LHCN-M2 (cell line): Measurements from ENCODE around the gene WNK3. TPM values are rescaled to one million over a fixed set of nuclear protein-coding genes. Genes with fewer than 3 reads are reported as not detected.

ENCODE experiments used
- DNase-seq: peaks from one replicate; pipeline ENCODE4 v3.0.0-alpha.2; 2012; ENCODE audit warnings: low read depth
- total RNA-seq: library from RNA; depleted of rRNA; stranded (reverse); fragments of >200 nt; gene quantifications from 2 replicates; pipeline ENCODE4 v1.2.3, GENCODE V29; 2014

Gene WNK3
- total RNA-seq, 1 experiment from 2014 or later, result not detected

DNA sequence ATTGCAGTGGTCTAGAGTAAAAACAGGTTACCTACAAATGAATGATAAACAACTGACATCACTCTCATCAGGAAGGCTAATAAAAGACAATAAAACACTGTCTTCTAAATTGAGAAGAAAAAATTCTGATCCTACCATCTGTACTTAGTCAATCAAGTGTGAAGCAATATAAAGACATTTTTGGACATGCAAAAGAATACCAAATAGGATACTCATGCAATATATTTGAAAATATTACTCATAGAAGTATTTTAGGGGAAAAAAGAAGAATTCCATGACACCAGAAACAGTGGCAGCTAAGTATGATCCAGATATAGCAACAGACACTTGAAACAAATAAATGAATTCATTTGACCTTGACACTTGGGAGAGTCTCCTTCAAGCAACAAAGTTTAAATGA, 111.0 kb downstream of the WNK3 start:
- DNase-seq, result peak; percentile 18

DNA sequence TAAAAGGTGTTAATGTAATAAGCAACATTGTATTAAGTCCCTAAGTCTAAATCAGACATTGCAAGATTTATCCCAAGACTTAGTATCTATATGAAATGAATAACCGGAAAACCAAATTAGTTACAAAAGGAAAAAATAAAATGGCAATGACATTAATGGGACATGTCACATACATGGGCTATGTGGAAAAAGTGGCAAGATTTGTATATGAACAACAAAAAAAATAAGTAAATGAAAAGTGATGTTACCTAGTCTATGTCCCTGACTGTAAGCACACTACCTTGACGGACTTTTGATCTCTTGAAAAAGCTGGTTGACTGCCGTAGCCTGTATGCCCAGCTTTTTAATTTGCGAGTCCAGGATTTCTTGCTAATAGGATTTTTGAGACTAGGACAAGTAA, 119.3 kb downstream of the WNK3 start:
- DNase-seq, result no peak

DNA sequence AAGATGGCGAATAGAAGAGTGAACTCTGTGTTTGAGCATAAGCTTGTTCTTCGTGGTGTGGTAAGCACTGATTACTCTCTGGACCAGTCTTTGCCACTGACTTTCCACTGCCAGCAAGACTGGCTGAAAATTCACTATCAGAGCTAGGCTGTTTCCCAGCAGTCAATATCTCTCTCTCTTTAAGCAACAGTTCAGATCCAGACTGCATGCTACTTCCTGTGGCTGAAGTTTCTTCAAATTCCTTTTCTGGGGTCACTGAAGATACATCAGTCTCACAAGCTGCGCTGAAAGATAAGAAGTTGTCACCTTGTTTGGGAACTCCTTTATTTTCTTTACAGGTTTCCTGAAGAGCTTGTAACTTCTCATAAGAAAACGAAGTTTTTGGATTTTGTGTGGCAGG, 120.8 kb downstream of the WNK3 start:
- DNase-seq, result no peak

- no peak for DNase-seq
Measured at GRCh38 chrX:54230435-54231148, 127.3 kb downstream of the WNK3 start.

DNA sequence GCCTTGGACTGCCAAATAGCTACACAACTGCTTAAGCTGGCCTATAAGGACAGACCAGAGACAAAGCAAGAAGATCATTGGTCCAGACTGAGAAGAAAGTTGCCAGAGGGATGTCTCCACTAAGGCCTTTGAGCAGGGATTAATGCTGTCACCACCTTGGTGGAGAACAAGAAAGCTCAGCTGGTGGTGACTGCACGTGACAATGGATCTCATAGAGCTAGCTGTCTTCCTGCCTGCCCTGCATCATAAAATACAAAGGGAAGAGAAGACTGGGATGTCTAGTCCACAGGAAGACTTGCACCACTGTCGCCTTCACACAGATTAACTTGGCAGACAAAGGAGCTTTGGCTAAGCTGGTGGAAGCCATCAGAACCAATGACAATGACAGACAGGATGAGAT, 134.3 kb downstream of the WNK3 start:
- DNase-seq, result no peak

DNA sequence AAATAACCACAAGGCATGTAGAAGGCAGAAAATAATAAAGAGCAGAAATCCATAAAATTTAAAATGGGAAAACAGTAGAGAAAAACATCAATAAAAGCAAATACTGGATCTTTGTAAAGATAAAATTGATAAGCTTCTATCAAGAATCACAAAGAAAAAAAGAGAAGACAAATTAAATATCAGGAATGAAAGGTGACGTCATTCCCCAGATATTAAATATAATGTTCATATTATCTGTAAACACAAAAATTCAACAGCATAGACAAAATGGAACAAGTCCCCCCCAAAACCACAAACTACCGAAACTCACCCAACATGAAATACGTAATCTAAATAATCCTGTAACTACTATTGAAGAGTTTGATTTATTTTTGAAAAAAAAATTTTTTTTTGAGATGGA, 144.2 kb downstream of the WNK3 start:
- DNase-seq, result no peak

- peak; percentile 49 for DNase-seq
Measured at GRCh38 chrX:54208531-54208930, 149.3 kb downstream of the WNK3 start.

DNA sequence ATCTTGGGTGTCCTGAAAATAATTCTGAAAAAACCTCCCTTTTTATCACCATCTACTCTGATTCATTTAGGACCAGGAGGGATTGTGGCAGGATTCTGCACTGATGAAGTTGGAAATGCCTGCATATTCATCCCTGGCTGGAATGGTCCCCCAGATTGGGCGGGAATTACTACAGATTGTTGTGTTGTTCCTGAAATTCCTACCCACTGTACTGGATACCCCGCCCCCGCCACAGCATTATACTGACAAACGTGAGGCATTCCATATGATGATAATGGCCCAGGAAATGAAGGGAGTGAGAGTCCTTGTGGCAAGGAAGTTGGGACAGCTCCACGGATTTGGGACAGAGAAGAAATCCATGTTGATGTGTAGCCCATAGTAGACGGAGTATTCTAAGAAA, 159.6 kb downstream of the WNK3 start:
- no peak for DNase-seq

DNA sequence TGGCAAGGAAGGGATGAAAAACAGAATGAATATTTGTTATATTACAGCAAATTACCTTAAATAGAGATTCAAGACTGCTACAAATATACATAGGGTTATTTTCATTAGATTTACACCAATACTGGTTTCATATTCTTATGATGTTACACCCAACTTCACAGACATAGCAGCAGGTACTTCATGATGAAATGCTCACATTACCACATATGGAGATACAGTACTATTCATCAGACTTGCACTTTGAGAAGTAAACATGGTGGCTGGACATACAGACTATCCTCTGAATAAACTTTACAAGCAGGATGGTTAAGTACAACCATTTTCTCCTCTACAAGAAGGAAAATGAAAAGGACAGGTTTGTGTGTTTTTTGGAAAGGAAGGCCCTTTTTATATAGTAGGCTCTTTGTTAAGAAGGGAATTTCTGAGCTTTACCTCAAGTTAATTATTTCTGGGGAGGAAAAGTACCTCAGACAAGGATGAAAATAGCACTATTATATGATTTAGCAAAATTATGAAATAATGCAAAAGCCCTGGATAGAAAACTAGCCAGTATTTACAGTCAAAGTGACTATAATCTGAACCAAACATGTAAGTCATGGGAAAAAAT, 162.8 kb downstream of the WNK3 start:
- DNase-seq, result no peak

GRCh38 chrX:54193085-54193821, 164.6 kb downstream of the WNK3 start:
- peak; percentile 78 for DNase-seq

GRCh38 chrX:54184474-54184873, 173.4 kb downstream of the WNK3 start:
- DNase-seq, result no peak

DNA sequence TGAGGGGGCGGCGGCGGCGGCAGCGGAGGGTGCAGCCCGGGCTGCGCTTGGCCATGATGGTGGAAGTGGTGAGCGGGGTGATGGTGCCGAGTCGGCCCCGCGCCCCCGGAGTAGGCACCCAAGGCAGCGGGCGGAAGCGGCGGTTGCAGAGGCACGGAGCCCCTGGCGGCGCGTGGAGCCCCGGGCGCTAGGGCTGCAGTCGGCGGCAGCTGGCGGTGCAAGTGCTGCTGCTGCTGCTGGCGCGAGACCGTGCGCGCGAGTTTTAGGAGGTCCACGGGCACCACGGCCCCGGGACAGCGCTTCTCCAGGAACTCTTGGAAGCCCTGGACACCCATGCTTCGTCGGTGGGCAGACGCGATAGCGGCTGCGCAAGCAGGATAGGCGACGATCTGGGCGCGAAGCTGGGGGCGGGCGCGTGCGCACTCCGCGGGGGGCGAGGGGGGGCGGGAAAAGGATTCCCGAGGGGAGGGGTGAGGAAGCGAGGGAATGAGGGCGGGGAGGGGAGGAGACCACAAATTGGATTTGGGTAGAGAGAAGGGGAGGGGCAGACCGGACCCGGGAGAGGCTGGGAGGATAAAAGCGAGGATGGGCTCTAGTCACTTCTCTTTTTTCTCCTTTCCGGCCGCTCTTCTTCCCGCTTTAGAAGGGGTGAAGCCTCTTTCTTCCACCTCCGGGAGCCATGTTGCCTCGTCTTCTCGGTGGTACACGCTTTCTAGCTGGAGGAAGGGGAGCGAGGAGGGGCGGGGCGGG, 174.8 kb downstream of the WNK3 start, which contains the start of gene FAM120C:
Gene FAM120C (minus strand): TSS at position 391 of the 750 bp plus-strand sequence. CDS start 56 bp downstream, at position 335.
- peak; percentile 74 for DNase-seq

GRCh38 chrX:54182194-54182863, 175.5 kb downstream of the WNK3 start:
- DNase-seq, result peak; percentile 29

DNA sequence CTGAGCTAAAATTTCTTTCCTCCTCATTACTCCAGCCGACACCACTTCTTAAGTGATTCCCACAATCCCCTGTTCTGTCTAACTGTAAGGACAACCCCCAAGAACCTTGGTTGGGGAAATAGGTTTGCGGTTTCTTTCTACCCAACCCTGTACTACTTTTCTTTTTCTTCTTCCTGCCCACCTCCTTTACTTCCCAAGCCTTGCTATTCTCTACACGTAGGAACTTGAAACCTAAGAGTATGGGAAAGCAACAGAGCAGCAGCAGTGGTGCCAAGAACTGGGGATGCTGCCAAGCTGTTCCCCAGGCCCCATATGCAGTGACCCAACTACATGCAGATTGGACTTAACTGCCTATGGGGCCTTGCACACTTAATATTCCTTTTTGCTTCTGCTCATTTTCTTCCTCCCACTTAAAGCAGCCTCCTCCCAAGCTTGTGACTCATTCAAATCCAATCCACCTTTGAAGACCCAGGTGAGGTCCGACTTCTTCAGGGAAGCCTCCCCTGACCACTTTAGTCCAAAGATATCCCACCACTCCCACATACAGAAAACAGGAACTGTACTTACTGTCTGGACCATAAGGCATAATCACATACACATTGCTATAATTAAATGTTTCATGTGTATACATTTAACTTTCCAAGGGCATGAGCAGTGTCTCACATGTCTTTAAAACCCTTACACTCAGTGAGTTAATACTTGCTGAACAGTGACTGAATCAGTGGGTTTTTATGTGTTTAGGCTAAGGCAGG, 176.5 kb downstream of the WNK3 start:
- DNase-seq, result no peak

DNA sequence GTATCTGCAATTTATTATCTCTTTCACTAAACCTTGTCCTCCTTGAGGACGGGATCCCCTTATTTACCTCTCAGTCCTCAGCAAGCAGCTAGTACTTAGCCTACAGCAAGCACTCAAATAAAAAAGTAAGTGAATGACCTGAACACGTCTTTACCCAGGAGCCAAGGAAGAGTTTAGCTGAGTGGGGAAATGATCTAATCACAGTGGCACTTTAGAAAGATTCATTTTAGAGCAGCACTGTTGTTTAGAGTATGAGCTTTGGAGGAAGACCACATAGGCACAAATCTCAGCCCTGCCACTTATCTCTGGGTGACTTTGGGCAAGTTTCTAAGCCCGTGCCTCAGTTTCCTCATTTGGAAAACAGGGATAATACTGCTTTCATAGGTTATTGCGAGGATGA, 177.4 kb downstream of the WNK3 start:
- no peak for DNase-seq

- DNase-seq, result peak; percentile 56
Measured at GRCh38 chrX:54178100-54178940, 179.5 kb downstream of the WNK3 start.

DNA sequence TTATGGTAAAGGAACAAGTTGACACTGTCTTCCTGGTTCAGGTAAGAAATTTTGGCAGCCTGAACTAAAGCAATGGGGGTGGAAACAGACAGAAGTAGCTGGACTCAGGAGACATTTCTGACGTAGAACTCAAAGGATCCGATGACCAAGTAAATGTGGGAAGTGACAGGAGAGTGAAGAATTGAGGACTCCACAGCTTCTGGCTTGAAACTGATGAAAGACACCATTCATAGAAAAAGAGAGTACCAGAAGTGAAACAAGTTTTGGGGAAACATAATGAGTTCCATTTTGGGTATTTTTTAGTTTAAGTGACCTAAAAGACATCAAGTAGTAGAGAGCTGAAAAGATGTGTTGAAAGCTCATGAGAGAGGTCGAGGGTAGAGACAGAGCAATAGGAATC, 180.5 kb downstream of the WNK3 start:
- no peak for DNase-seq

DNA sequence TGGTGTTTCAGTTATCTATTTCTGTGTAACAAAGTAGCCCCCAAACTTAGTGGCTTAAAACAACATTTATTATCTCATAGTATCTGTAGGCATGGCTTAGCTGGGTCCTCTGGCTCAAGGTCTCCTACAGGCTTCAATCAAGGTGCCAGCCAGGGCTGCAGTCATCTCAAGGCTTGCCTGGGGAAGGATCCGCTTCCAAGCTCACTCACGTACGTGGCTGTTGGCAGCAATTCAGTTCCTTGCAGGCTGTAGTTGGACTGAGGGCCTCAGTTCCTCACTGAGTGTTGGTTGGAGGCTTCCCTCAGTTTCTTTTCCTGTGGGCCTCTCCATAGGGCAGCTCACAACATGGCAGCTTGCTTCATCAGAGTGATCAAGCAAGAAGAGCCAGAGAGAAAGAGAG, 184.1 kb downstream of the WNK3 start:
- DNase-seq, result no peak

- DNase-seq, result no peak
Measured at GRCh38 chrX:54172455-54172854, 185.4 kb downstream of the WNK3 start.
